SK-N-SH treated with all-trans-retinoic acid at 6 μM for 48 hours (cell line): Measurements from ENCODE around the gene PLEKHH3.

ENCODE experiments used
- ATAC-seq: fragments of 200-7000 bp; cut with Tn5 transposase; 3 replicates; pipeline ENCODE4 v1.9.1; 2020; ENCODE audit warnings: mild to moderate bottlenecking, moderate library complexity
- ARNTL ChIP-seq: fragments of 450-650 bp; formaldehyde crosslinking; IDR thresholded peaks from 2 replicates; pipeline ENCODE4 v1.5.0; 2020; ENCODE audit warnings: low read depth, mild to moderate bottlenecking, moderate library complexity, borderline replicate concordance
- BACH2 ChIP-seq: fragments of 250-450 bp; sonication (Bioruptor Pico); IDR thresholded peaks from 2 replicates; pipeline ENCODE4 v1.9.0; 2021; ENCODE audit warnings: mild to moderate bottlenecking, borderline replicate concordance
- CREB5 ChIP-seq: fragments of 250-450 bp; sonication (Bioruptor Pico); IDR thresholded peaks from 2 replicates; pipeline ENCODE4 v1.5.1; 2020; ENCODE audit warnings: low read depth, mild to moderate bottlenecking, moderate library complexity
- CSDC2 ChIP-seq: fragments of 250-450 bp; sonication (Bioruptor Pico); IDR thresholded peaks from 2 replicates; pipeline ENCODE4 v1.5.0; 2020; ENCODE audit warnings: mild to moderate bottlenecking, moderate library complexity
- CSRNP3 ChIP-seq: fragments of 250-450 bp; sonication (Bioruptor Pico); IDR thresholded peaks from 2 replicates; pipeline ENCODE4 v1.5.1; 2021; ENCODE audit warnings: mild to moderate bottlenecking, moderate library complexity
- ESRRG ChIP-seq: fragments of 250-450 bp; sonication (Bioruptor Pico); IDR thresholded peaks from 2 replicates; pipeline ENCODE4 v1.6.1; 2021; ENCODE audit warnings: mild to moderate bottlenecking
- GLIS3 ChIP-seq: fragments of 250-450 bp; sonication (Bioruptor Pico); IDR thresholded peaks from 2 replicates; pipeline ENCODE4 v1.5.0; 2020; ENCODE audit warnings: mild to moderate bottlenecking, moderate library complexity
- ISL1 ChIP-seq: fragments of 250-450 bp; sonication (Bioruptor Pico); IDR thresholded peaks from 2 replicates; pipeline ENCODE4 v2.1.2; 2022; ENCODE audit warnings: mild to moderate bottlenecking, moderate library complexity
- OSR1 ChIP-seq: fragments of 250-450 bp; sonication (Bioruptor Pico); IDR thresholded peaks from 2 replicates; pipeline ENCODE4 v1.8.0; 2022; ENCODE audit warnings: moderate library complexity, mild to moderate bottlenecking, inconsistent platforms
- PATZ1 ChIP-seq: fragments of 250-450 bp; sonication (Bioruptor Pico); IDR thresholded peaks from 2 replicates; pipeline ENCODE4 v1.8.0; 2020; ENCODE audit warnings: mild to moderate bottlenecking, moderate library complexity, borderline replicate concordance
- POU6F1 ChIP-seq: fragments of 250-450 bp; sonication (Bioruptor Pico); IDR thresholded peaks from 2 replicates; pipeline ENCODE4 v1.8.0; 2021; ENCODE audit warnings: low read depth, mild to moderate bottlenecking, moderate library complexity, borderline replicate concordance
- RARB ChIP-seq: fragments of 250-450 bp; sonication (Bioruptor Pico); IDR thresholded peaks from 2 replicates; pipeline ENCODE4 v1.8.0; 2021; ENCODE audit warnings: mild to moderate bottlenecking, moderate library complexity
- SNAI2 ChIP-seq: fragments of 250-450 bp; sonication (Bioruptor Pico); IDR thresholded peaks from 2 replicates; pipeline ENCODE4 v1.5.0; 2020; ENCODE audit warnings: mild to moderate bottlenecking, moderate library complexity
- TOX ChIP-seq: fragments of 250-450 bp; sonication (Bioruptor Pico); IDR thresholded peaks from 2 replicates; pipeline ENCODE4 v1.8.0; 2021; ENCODE audit warnings: mild to moderate bottlenecking, moderate library complexity, borderline replicate concordance
- TSHZ2 ChIP-seq: fragments of 250-450 bp; sonication (Bioruptor Pico); IDR thresholded peaks from 2 replicates; pipeline ENCODE4 v1.5.0; 2020; ENCODE audit warnings: mild to moderate bottlenecking, moderate library complexity
- ZC3H10 ChIP-seq: fragments of 250-450 bp; sonication (Bioruptor Pico); IDR thresholded peaks from 2 replicates; pipeline ENCODE4 v1.5.1; 2021; ENCODE audit warnings: mild to moderate bottlenecking, moderate library complexity
- ZNF565 ChIP-seq: fragments of 450-650 bp; formaldehyde crosslinking; conservative IDR thresholded peaks from 2 replicates; pipeline ENCODE4 v1.5.0; 2020; ENCODE audit warnings: low read depth, mild to moderate bottlenecking, moderate library complexity
- ZNF70 ChIP-seq: fragments of 450-650 bp; formaldehyde crosslinking; IDR thresholded peaks from 2 replicates; pipeline ENCODE4 v1.5.0; 2020; ENCODE audit warnings: mild to moderate bottlenecking, moderate library complexity
- ZNF8 ChIP-seq: fragments of 450-650 bp; formaldehyde crosslinking; IDR thresholded peaks from 2 replicates; pipeline ENCODE4 v1.5.0; 2020; ENCODE audit warnings: mild to moderate bottlenecking, moderate library complexity

The PLEKHH3 gene

GRCh38 chr17:42723636-42724035, 46.8 kb upstream of the PLEKHH3 start (continued):
- TF ChIP-seq ISL1 (CRISPR knock-in tag): no peak
- no peak for TF ChIP-seq ZC3H10

- peak; percentile 92 for ATAC-seq
- TF ChIP-seq GLIS3 (CRISPR knock-in tag): no peak
- TF ChIP-seq ZNF565 (CRISPR knock-in tag): no peak
- TF ChIP-seq SNAI2 (CRISPR knock-in tag): no peak
- no peak for TF ChIP-seq PATZ1
- TF ChIP-seq ZC3H10: no peak
- no peak for TF ChIP-seq CSDC2 (CRISPR knock-in tag)
- TF ChIP-seq ZNF8 (CRISPR knock-in tag): no peak
- no peak for TF ChIP-seq OSR1 (CRISPR knock-in tag)
- TF ChIP-seq TOX (CRISPR knock-in tag): no peak
Measured at GRCh38 chr17:42720996-42721583, 44.3 kb upstream of the PLEKHH3 start.

GRCh38 chr17:42709561-42709960, 32.8 kb upstream of the PLEKHH3 start:
- ATAC-seq: no peak
- no peak for TF ChIP-seq ESRRG (CRISPR knock-in tag)
- TF ChIP-seq OSR1 (CRISPR knock-in tag): no peak
- no peak for TF ChIP-seq RARB (CRISPR knock-in tag)
- no peak for TF ChIP-seq ZNF8 (CRISPR knock-in tag)
- TF ChIP-seq SNAI2 (CRISPR knock-in tag): no peak
- TF ChIP-seq POU6F1: no peak
- TF ChIP-seq BACH2 (CRISPR knock-in tag): no peak
- no peak for TF ChIP-seq ARNTL (CRISPR knock-in tag)

- TF ChIP-seq TSHZ2 (CRISPR knock-in tag) (no peak), ARNTL (CRISPR knock-in tag) (no peak), ZNF70 (CRISPR knock-in tag) (no peak), ZC3H10 (no peak), CREB5 (CRISPR knock-in tag) (no peak), CSRNP3 (CRISPR knock-in tag) (no peak), CSDC2 (CRISPR knock-in tag) (no peak), ESRRG (CRISPR knock-in tag) (no peak), OSR1 (CRISPR knock-in tag) (no peak), ZNF565 (CRISPR knock-in tag) (no peak), RARB (CRISPR knock-in tag) (no peak), PATZ1 (no peak), TOX (CRISPR knock-in tag) (no peak), ZNF8 (CRISPR knock-in tag) (no peak), ISL1 (CRISPR knock-in tag) (no peak)
- TF ChIP-seq, all 23 proteins: peak for 0
- ATAC-seq: no peak
Measured at GRCh38 chr17:42708588-42708987, 31.8 kb upstream of the PLEKHH3 start.
